GM12875 (cell line): ENCODE results near the gene SLC25A28.

Experiments
- H3K4me3 ChIP-seq: one replicate; pipeline ENCODE4 v1.5.1; 2011; ENCODE audit warnings: low read depth, low read length, control low read depth
- TF ChIP-seq, protein P1 (sequence below): IDR thresholded peaks from 2 replicates; pipeline ENCODE4 v1.5.1; 2011; ENCODE audit warnings: low read depth, mild to moderate bottlenecking, control low read depth, inconsistent platforms, low read length, moderate library complexity, borderline replicate concordance; ENCODE audit not compliant: insufficient read depth

The SLC25A28 gene

DNA sequence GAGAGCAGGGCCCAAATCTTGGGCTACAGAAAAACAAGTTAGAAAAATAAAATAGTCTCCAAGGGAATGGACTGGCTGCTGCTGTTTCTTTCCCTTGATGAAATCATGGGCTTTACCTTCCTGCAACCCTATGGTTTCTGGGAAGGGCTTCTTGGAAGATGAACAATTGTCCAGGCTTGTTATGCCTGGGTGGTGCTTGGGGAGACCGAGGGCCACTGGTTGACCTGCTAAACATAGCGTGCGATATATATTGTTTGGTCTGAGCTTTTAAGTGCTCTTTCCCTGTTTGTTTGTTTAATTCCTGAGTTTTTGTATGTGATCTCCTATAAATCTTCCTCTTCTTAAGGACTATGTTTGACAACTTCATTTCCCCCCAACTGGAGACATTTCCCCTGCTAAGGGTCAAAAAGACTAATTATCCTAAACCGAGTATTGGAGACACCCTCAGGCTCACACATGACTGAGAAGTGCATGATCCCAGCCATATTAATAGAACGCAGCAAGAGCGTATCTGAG is 37.9 kb downstream of the SLC25A28 start:
- no peak overlapping the region for H3K4me3 ChIP-seq
- TF ChIP-seq, protein P1, sequence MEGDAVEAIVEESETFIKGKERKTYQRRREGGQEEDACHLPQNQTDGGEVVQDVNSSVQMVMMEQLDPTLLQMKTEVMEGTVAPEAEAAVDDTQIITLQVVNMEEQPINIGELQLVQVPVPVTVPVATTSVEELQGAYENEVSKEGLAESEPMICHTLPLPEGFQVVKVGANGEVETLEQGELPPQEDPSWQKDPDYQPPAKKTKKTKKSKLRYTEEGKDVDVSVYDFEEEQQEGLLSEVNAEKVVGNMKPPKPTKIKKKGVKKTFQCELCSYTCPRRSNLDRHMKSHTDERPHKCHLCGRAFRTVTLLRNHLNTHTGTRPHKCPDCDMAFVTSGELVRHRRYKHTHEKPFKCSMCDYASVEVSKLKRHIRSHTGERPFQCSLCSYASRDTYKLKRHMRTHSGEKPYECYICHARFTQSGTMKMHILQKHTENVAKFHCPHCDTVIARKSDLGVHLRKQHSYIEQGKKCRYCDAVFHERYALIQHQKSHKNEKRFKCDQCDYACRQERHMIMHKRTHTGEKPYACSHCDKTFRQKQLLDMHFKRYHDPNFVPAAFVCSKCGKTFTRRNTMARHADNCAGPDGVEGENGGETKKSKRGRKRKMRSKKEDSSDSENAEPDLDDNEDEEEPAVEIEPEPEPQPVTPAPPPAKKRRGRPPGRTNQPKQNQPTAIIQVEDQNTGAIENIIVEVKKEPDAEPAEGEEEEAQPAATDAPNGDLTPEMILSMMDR: no peak

DNA sequence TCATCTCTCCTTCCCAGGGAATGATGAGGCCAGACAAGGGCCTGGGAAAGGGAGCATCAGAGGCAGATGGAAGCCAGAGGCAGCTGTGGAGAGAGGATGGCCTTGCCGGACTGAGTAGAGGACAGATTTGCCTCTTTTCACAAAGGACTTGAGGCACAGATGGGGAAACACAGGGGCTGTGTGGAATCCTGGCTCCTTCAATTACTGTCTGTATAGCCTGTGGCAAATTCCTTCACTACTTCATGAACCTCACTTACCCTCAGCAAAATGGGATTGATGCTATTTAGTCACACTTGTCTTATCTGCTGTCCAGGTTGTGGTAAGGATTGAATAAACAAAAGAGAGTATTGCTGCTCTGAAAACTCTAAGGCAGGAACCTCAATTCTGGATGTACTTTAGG is 40.3 kb downstream of the SLC25A28 start:
- TF ChIP-seq, protein P1: no peak
- no peak overlapping the region for H3K4me3 ChIP-seq

DNA sequence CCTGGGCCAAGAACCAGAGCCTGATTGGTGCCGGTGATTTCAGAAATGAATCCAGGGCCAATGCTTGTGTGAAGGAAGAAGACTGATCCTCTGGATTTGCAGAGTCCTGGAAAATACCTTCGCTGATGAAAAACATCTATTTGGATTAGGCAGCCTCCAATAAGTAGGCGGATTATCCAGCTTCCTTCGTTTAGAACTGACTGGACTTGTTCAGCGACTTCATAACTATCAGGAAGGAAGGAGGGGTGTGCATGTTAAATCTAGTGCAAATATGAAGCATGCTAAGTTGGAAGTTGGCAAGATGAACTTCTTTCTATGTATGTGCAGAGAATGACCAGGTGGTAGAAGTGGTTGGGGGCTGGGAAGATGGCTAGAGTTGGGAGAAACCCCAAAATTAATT is 46.4 kb downstream of the SLC25A28 start:
- TF ChIP-seq, protein P1: no peak
- no peak overlapping the region for H3K4me3 ChIP-seq

DNA sequence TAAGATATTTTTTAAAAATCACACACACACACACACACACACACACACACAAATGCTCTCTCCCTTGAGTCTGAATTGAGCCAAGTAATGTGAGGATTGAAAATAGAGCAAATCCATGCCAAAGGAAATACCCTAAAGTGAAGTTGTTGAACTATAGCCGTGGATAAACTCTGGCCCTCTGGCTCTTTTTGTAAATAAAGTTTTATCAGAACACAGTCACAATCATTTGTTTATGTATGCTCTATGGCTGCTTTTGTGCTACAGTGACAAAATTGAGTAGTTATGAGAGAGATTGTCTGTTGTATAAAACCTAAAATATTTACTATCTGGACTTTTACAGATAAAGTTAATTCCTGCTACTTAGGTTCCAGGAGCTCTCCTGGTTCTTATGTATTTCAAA is 48.4 kb downstream of the SLC25A28 start:
- TF ChIP-seq, protein P1: no peak

DNA sequence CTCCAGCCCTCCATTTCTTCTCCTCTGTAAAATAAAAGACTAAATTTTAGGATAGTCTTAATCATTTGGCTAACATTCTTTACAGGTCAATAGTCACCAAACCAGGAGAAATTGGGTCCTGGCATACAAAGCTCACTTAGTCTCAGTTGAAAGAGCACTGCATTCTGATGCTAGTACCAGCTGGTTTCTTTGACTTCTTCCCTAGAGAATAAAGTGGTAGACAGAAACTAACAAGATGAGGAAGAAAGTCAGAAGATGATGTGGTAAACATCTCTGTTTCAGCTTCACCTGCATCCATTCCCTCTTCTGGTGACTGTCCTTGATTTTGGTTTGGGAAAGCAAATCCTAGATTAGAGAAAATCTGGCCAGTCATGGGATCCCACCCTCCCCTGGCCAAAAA is 50.3 kb downstream of the SLC25A28 start:
- H3K4me3 ChIP-seq: no peak overlapping the region
- TF ChIP-seq, protein P1: no peak

More for the DNA sequence above, 48.4 kb downstream of the SLC25A28 start:
- H3K4me3 ChIP-seq: no peak overlapping the region

DNA sequence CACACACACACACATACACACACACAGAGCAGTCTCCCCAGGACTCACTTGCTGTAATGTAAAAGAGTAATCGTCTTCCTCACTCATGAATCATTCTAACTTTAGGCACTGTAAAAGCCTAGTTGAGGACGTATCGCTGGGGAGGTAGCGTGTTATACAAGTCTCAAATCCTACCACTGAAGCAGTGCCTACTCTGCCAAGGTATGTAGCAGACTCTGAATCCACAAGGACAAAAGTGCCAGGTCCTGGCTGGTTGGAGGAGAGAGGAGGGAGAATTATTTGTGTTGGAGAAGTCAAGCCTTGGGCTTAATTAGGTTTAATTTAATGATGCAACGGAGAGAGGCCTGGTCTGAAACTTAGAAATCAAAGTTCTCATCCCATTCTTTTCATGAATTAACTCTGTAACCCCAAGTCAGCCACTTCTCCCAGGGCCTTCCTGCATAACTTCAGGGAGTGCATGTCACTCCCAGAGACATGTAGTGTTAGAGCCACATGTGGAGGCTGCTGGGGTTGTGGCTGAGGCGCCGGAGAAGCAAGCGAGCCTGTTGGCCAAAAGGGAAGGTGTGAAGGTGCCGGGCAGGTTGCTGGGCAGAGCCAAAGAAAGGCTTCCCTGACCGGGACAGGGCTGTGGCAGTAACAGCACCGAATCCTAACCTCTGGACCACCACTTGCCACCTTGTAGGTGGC is 50.8 kb downstream of the SLC25A28 start:
- no peak overlapping the region for H3K4me3 ChIP-seq
- TF ChIP-seq, protein P1: no peak

DNA sequence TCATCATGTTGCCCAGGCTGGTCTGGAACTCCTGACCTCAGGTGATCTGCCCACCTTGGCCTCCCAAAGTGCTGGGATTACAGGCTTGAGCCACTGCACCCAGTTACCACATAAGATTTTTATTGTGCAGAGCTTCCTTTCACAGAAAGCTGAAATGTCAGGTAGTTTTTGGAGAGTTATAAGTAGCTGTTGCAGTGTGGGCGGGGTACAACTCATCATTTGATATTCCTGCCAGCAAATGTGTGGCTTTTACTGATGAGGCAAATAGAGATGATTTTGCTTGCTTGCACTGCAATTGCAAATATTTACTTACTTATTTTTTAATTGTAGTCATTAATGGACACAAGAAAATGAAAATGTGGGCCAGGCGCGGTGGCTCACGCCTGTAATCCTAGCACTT is 55.1 kb downstream of the SLC25A28 start:
- H3K4me3 ChIP-seq: no peak overlapping the region
- TF ChIP-seq, protein P1: no peak
